ENCODE data around the gene KBTBD7. TPM values are rescaled to one million over a fixed set of nuclear protein-coding genes. Genes with fewer than 3 reads are reported as not detected.
"Not testable (repeated sequence)": the region's sequence is repeated elsewhere in the genome, so short reads cannot be mapped to it uniquely, and the experiment has no call there.

The KBTBD7 gene
- total RNA-seq, 3 donors from 2014 or later, result 2.4 to 3.0 (median 2.7) TPM

GRCh38 chr13:41177616-41178015 lies 16.8 kb downstream of the KBTBD7 start:
- DNase-seq (no peak), ATAC-seq (no peak)
- Mint-ChIP-seq H3K9me3 (peaks cover 10% of the 10 kb centered on the region), H3K4me3 (no peak overlapping the region), H3K4me1 (ENCODE audit: low read depth) (peaks cover 12% of the 10 kb centered on the region), H3K36me3 (ENCODE audit: insufficient read depth) (peaks cover 9% of the 10 kb centered on the region), H3K27me3 (ENCODE audit: low read depth) (no peaks in the 10 kb centered on the region)

GRCh38 chr13:41175576-41175975 lies 18.8 kb downstream of the KBTBD7 start:
- ATAC-seq; DNase-seq; H3K27me3 Mint-ChIP-seq (ENCODE audit: low read depth); H3K4me3 Mint-ChIP-seq; H3K36me3 Mint-ChIP-seq (ENCODE audit: insufficient read depth): not testable (repeated sequence)
- H3K4me1 Mint-ChIP-seq (ENCODE audit: low read depth), result peaks cover 12% of the 10 kb centered on the region
- peaks cover 10% of the 10 kb centered on the region for H3K9me3 Mint-ChIP-seq

- Mint-ChIP-seq H3K4me1 (ENCODE audit: low read depth) (peaks cover 3% of the 10 kb centered on the region), H3K4me3 (no peak overlapping the region), H3K36me3 (ENCODE audit: insufficient read depth) (peaks cover 7% of the 10 kb centered on the region), H3K27me3 (ENCODE audit: low read depth) (no peaks in the 10 kb centered on the region), H3K9me3 (no peaks in the 10 kb centered on the region)
- no peak for DNase-seq
- no peak for ATAC-seq
Observed at GRCh38 chr13:41162151-41162550, 32.2 kb downstream of the KBTBD7 start.

GRCh38 chr13:41159174-41159573 lies 35.2 kb downstream of the KBTBD7 start:
- H3K9me3 Mint-ChIP-seq, result no peaks in the 10 kb centered on the region
- no peaks in the 10 kb centered on the region for H3K27me3 Mint-ChIP-seq (ENCODE audit: low read depth)
- no peak overlapping the region for H3K4me3 Mint-ChIP-seq
- H3K4me1 Mint-ChIP-seq (ENCODE audit: low read depth), result peaks cover 3% of the 10 kb centered on the region
- H3K36me3 Mint-ChIP-seq (ENCODE audit: insufficient read depth), result peaks cover 5% of the 10 kb centered on the region
- no peak for DNase-seq
- no peak for ATAC-seq

GRCh38 chr13:41157048-41157717 lies 37.2 kb downstream of the KBTBD7 start:
- H3K36me3 Mint-ChIP-seq (ENCODE audit: insufficient read depth), result peaks cover 2% of the 10 kb centered on the region
- no peaks in the 10 kb centered on the region for H3K27me3 Mint-ChIP-seq (ENCODE audit: low read depth)
- H3K9me3 Mint-ChIP-seq, result peaks cover 12% of the 10 kb centered on the region
- peaks cover 3% of the 10 kb centered on the region for H3K4me1 Mint-ChIP-seq (ENCODE audit: low read depth)
- DNase-seq, result no peak
- ATAC-seq, result no peak
- no peak overlapping the region for H3K4me3 Mint-ChIP-seq

- ATAC-seq (no peak), DNase-seq (no peak)
- Mint-ChIP-seq H3K36me3 (ENCODE audit: insufficient read depth) (peaks cover 8% of the 10 kb centered on the region), H3K4me1 (ENCODE audit: low read depth) (peaks cover 3% of the 10 kb centered on the region), H3K4me3 (no peak overlapping the region), H3K9me3 (peaks cover 18% of the 10 kb centered on the region), H3K27me3 (ENCODE audit: low read depth) (no peaks in the 10 kb centered on the region)
Observed at GRCh38 chr13:41156620-41157019, 37.7 kb downstream of the KBTBD7 start.

GRCh38 chr13:41154042-41154441 lies 40.3 kb downstream of the KBTBD7 start:
- no peak for DNase-seq
- Mint-ChIP-seq H3K9me3 (peaks cover 44% of the 10 kb centered on the region), H3K27me3 (ENCODE audit: low read depth) (no peaks in the 10 kb centered on the region), H3K36me3 (ENCODE audit: insufficient read depth) (peaks cover 26% of the 10 kb centered on the region), H3K4me1 (ENCODE audit: low read depth) (peaks cover 1% of the 10 kb centered on the region), H3K4me3 (no peak overlapping the region)
- ATAC-seq, result no peak

- Mint-ChIP-seq H3K27me3 (ENCODE audit: low read depth) (no peaks in the 10 kb centered on the region), H3K9me3 (peaks cover 60% of the 10 kb centered on the region), H3K4me3 (no peak overlapping the region), H3K36me3 (ENCODE audit: insufficient read depth) (peaks cover 32% of the 10 kb centered on the region), H3K4me1 (ENCODE audit: low read depth) (no peaks in the 10 kb centered on the region)
- ATAC-seq (no peak), DNase-seq (no peak)
Observed at GRCh38 chr13:41152005-41152404, 42.4 kb downstream of the KBTBD7 start.

- no peak for ATAC-seq
- Mint-ChIP-seq H3K27me3 (ENCODE audit: low read depth) (no peaks in the 10 kb centered on the region), H3K4me1 (ENCODE audit: low read depth) (no peaks in the 10 kb centered on the region)
Observed at GRCh38 chr13:41150058-41150457, 44.3 kb downstream of the KBTBD7 start.

GRCh38 chr13:41148419-41149283 lies 45.7 kb downstream of the KBTBD7 start:
- H3K36me3 Mint-ChIP-seq (ENCODE audit: insufficient read depth), result peaks cover 42% of the 10 kb centered on the region
- DNase-seq (no peak), ATAC-seq (no peak)
- H3K4me3 Mint-ChIP-seq, result no peak overlapping the region
- H3K27me3 Mint-ChIP-seq (ENCODE audit: low read depth), result no peaks in the 10 kb centered on the region
- H3K4me1 Mint-ChIP-seq (ENCODE audit: low read depth), result no peaks in the 10 kb centered on the region
- peaks cover 62% of the 10 kb centered on the region for H3K9me3 Mint-ChIP-seq

More at GRCh38 chr13:41150058-41150457, 44.3 kb downstream of the KBTBD7 start:
- no peak overlapping the region for H3K4me3 Mint-ChIP-seq
- no peak for DNase-seq
- peaks cover 42% of the 10 kb centered on the region for H3K36me3 Mint-ChIP-seq (ENCODE audit: insufficient read depth)
- H3K9me3 Mint-ChIP-seq, result peaks cover 63% of the 10 kb centered on the region

- DNase-seq (no peak), ATAC-seq (no peak)
- H3K4me3 Mint-ChIP-seq, result no peak overlapping the region
- H3K4me1 Mint-ChIP-seq (ENCODE audit: low read depth), result no peaks in the 10 kb centered on the region
- peaks cover 32% of the 10 kb centered on the region for H3K9me3 Mint-ChIP-seq
- peaks cover 26% of the 10 kb centered on the region for H3K36me3 Mint-ChIP-seq (ENCODE audit: insufficient read depth)
- H3K27me3 Mint-ChIP-seq (ENCODE audit: low read depth), result no peaks in the 10 kb centered on the region
Observed at GRCh38 chr13:41145136-41145908, 49.0 kb downstream of the KBTBD7 start.

GRCh38 chr13:41144576-41144975 lies 49.8 kb downstream of the KBTBD7 start:
- ATAC-seq, result no peak
- Mint-ChIP-seq H3K4me1 (ENCODE audit: low read depth) (peaks cover 3% of the 10 kb centered on the region), H3K27me3 (ENCODE audit: low read depth) (no peaks in the 10 kb centered on the region), H3K4me3 (no peak overlapping the region), H3K9me3 (peaks cover 25% of the 10 kb centered on the region), H3K36me3 (ENCODE audit: insufficient read depth) (peaks cover 20% of the 10 kb centered on the region)
- no peak for DNase-seq
